ENCODE data around the gene PEX16. TPM values are rescaled to one million over a fixed set of nuclear protein-coding genes. Genes with fewer than 3 reads are reported as not detected.
A peak's percentile ranks its signal among the peaks of the same experiment; 100 is the strongest.
"Not testable (repeated sequence)": the region's sequence is repeated elsewhere in the genome, so short reads cannot be mapped to it uniquely, and the experiment has no call there.

The PEX16 gene
- polyA plus RNA-seq, 1 donor from 2014 or later: 73.5 TPM

DNA sequence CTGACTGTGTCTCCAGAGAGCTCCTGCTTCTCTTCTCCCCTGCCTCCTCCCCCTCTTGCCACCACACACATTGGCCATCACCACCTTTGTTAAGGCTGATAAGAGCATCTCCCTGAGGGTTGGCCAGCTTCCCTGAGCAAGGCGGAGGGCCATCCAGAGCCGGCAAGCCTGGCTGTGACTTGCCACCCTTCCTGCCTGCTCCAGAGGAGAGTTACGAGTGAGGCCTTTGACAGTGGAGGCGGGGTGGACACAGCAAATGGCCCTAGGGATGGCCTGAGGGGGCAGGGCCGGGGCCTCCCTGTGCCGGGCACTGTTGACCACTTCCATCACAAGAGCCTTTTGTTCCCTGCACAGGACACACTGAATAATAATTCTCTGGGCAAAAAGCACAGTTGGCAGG is 16.1 kb downstream of the PEX16 start:
- Mint-ChIP-seq H3K36me3 (no peaks in the 10 kb centered on the region), H3K4me1 (peaks cover 0 to 6% (median 4%) of the 10 kb centered on the region in 3 donors), H3K4me3 (peak overlapping the region in 1 of 4 donors; percentile 75), H3K27me3 (peaks cover 12% of the 10 kb centered on the region), H3K9me3 (no peaks in the 10 kb centered on the region), H3K27ac (peak overlapping the region in 2 of 3 donors; percentile 32 to 60)

DNA sequence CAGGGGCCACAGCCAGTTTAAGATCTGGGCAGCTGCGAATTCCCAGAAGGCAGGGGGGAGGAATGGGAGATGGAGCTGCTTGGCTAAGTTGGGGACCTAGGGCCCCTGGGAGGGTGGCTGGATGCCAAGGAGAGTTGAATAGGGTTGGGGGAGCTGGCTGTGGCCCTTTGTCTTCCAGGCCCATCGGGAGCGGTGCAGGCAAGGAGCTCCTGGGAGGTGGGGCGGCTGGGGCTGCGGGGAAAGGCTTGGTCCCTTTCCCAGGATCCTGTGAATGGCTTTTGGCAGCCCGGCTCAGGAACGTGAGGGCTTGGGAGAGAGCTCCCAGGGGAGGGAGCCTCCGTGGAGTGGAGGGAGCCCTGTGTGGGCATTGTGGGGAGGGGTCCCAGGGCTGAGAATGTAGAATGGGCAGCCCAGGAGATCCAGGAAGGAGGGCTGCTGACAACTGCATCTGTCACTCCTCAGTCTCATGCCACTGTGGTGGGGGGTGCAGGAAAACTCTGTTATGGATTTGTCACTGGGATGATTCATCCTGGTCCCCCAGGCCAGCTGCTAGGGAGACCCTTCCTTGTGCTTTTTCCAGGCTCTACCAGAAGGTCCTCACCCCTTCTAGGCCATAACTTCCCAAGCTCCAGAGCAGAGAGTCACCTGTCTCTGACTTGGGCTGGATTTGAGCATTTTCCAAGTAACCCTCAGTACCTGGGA is 16.6 kb downstream of the PEX16 start:
- Mint-ChIP-seq H3K4me3 (peak overlapping the region; percentile 65 to 82 (median 76)), H3K27me3 (peaks cover 15% of the 10 kb centered on the region), H3K4me1 (peaks cover 0 to 2% (median 2%) of the 10 kb centered on the region in 3 donors), H3K27ac (peak overlapping the region in 2 of 3 donors; percentile 32 to 60), H3K36me3 (no peaks in the 10 kb centered on the region), H3K9me3 (no peaks in the 10 kb centered on the region)

DNA sequence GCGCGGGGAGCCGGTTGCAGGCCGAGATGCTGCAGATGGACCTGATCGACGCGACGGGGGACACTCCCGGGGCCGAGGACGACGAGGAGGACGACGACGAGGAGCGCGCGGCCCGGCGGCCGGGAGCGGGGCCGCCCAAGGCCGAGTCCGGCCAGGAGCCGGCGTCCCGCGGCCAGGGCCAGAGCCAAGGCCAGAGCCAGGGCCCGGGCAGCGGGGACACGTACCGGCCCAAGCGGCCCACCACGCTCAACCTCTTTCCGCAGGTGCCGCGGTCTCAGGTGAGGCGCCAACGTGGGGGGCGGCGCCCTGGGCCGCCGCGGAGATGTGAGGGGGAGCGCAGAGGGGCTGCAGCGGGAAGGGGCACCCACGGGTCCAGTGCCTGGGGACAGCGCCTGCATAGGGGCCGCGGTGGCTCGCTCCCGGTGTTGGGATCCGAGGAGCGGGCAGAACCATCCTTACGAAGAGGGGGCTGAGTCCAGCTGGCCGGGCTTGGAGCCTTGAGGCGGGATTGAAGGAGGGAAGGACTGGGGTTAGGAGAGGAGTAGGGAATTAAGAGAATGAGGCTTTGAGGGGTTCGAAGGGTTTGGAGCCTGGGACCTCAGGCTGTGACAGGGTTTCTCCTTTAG is 17.4 kb downstream of the PEX16 start:
- H3K9me3 Mint-ChIP-seq, H3K4me1 Mint-ChIP-seq, H3K36me3 Mint-ChIP-seq: not testable (repeated sequence)
- Mint-ChIP-seq H3K27me3 (peaks cover 15% of the 10 kb centered on the region), H3K27ac (peak overlapping the region in 1 of 3 donors; percentile 32), H3K4me3 (peak overlapping the region; percentile 65 to 82 (median 76))

DNA sequence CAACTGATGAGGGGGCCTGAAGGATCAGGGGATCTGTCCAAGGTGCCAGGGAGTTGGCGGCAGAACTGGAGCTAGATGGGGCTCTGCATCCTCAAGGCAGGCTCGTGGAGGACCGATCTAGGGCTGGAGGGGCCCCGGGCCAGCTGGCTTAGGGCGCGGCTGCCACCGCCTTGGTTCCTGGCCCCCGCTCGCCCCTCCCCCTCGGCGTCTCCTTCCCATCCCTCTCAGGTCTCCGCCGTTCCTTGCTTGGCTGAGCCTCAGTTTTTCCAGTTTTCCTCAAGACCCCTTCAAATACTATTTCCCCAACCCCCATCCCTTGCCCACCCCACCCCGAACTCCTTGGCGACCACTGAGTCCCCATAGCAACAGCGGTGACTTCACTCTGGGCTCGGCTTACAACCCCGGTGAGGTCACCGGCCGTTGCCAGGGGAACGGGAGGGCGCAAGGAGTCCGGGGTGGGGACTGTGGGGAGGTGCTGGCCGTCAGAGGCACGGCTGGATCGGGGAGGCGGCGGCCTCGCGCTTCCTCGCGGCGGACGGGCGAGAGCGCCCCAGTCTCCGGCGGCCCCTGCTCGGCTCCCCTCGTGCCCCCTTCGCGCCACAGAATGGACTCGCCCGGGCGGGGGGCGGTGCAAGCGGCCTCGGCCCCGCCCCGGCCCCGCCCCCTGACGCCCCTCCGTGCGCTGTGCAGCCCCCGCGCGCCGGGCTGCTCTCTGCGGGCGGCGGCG is 18.1 kb downstream of the PEX16 start:
- no peaks in the 10 kb centered on the region for H3K9me3 Mint-ChIP-seq
- H3K4me3 Mint-ChIP-seq: peak overlapping the region; percentile 68 to 90 (median 72)
- H3K36me3 Mint-ChIP-seq: peaks cover 3% of the 10 kb centered on the region
- peaks cover 20% of the 10 kb centered on the region for H3K27me3 Mint-ChIP-seq
- H3K4me1 Mint-ChIP-seq: peaks cover 0 to 2% (median 2%) of the 10 kb centered on the region in 3 donors
- peak overlapping the region in 2 of 3 donors; percentile 19 to 56 for H3K27ac Mint-ChIP-seq

DNA sequence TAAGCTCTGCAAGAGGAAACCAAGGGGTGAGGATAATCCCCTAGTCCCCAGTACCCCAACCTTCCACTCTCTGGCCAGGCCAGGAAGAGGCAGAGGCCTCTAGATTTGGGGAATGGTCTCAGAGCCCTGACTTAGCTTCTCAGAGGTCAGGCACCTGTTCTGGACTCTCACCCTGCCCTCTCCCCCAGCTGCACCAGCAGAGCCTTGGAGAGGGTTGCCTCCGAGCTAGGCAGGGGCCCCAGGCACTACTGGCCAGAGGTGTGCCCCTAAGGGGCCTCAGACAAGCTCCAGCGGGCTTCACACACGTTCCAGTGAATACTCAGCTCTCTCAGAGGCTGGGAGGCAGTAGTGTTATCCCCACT is 18.6 kb downstream of the PEX16 start:
- H3K27ac Mint-ChIP-seq: peak overlapping the region in 2 of 3 donors; percentile 39 to 56
- peaks cover 25% of the 10 kb centered on the region for H3K27me3 Mint-ChIP-seq
- H3K9me3 Mint-ChIP-seq: no peaks in the 10 kb centered on the region
- H3K4me3 Mint-ChIP-seq: peak overlapping the region; percentile 68 to 90 (median 72)
- H3K4me1 Mint-ChIP-seq: peaks cover 0 to 2% (median 2%) of the 10 kb centered on the region in 3 donors
- H3K36me3 Mint-ChIP-seq: peaks cover 3% of the 10 kb centered on the region

DNA sequence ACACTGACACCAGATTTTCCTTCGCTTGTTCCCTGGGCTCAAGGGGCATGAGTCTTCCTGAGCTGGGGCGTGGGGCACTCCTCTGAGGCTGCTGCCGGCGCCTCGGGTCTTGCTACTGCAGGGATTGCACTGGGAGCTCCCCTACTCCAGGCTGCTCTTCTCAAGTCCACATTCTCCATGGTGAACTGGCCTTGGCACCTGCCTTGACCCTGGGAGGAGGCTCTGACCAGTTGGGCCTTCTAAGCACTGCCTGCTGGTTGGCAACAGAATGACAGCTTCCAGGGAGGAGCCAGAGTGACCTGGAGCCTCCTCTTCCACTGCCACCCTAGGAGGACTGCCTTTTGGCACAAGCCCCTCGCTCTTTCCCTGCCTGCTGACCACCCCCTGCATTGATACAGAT is 20.1 kb downstream of the PEX16 start:
- Mint-ChIP-seq H3K27me3 (peaks cover 28% of the 10 kb centered on the region), H3K9me3 (no peaks in the 10 kb centered on the region), H3K36me3 (peaks cover 3% of the 10 kb centered on the region), H3K27ac (no peak overlapping the region), H3K4me3 (peak overlapping the region in 1 of 4 donors; percentile 28), H3K4me1 (peaks cover 0 to 2% (median 2%) of the 10 kb centered on the region in 3 donors)

DNA sequence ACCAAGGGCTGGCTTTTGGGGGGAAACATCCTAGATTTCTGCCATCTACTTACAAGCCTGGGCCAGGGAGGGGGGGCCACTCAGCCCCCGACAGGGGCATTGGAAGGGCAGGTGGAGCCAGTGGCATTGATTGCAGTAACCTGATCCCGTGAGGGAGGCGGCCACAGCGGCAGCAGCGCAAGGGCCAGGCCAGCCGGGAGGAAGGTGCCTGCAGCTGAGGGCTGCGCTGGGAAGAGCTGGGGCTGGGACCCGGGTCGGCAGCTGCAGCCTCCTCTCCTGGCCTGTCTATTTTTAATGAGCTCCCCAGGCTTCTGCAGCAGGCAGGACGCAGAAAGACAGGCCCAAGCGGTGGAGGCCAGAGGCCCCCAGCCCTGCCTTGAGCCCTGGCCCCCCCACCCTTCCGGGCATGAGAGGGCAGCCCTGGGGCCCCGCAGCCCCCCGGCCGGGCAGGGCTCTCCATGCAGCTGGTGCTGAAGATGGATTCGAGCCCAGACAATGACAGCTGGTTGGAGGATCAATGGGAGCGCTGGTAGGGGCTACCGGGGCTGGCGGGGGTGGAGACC is 21.2 kb downstream of the PEX16 start:
- H3K9me3 Mint-ChIP-seq: no peaks in the 10 kb centered on the region
- H3K4me3 Mint-ChIP-seq: no peak overlapping the region
- peaks cover 27% of the 10 kb centered on the region for H3K27me3 Mint-ChIP-seq
- peaks cover 3% of the 10 kb centered on the region for H3K36me3 Mint-ChIP-seq
- peaks cover 0 to 2% (median 2%) of the 10 kb centered on the region in 3 donors for H3K4me1 Mint-ChIP-seq
- no peak overlapping the region for H3K27ac Mint-ChIP-seq

DNA sequence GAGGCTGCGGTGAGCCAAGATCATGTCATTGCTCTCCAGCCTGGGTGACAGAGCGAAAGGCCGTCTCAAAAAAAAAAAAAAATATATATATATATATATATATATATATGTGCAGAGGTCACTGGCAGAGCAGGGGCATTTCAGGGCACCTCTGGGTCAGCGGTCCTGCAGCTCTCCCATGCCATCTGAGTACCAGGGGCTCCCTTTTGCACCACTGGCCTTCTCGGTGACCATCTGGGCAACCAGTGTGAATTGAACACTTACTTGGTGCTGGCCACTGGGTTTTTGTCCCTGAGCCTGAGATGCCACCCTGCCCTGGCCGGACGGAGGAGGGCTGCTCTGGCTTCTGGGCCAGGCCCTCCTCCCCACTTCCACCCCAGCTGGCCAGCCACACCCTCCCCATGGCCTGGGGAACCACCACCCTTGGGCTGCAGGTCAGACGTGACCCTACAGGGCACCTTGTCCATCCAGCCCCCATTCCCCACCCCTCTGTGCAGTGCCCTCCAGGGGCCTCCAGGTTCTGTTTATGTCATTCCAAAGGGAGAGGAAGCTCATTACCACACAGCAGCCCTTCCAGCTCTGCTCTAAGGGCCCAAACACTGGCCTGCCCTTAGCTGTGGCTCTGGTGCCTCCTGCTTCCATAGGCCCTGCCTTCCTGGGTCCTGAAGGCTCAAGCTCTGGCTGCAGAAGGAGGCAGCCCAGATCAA is 22.0 kb downstream of the PEX16 start:
- H3K9me3 Mint-ChIP-seq: no peaks in the 10 kb centered on the region
- no peak overlapping the region for H3K4me3 Mint-ChIP-seq
- H3K27me3 Mint-ChIP-seq: peaks cover 25% of the 10 kb centered on the region
- peaks cover 3% of the 10 kb centered on the region for H3K36me3 Mint-ChIP-seq
- peaks cover 0 to 2% (median 2%) of the 10 kb centered on the region in 3 donors for H3K4me1 Mint-ChIP-seq
- no peak overlapping the region for H3K27ac Mint-ChIP-seq

DNA sequence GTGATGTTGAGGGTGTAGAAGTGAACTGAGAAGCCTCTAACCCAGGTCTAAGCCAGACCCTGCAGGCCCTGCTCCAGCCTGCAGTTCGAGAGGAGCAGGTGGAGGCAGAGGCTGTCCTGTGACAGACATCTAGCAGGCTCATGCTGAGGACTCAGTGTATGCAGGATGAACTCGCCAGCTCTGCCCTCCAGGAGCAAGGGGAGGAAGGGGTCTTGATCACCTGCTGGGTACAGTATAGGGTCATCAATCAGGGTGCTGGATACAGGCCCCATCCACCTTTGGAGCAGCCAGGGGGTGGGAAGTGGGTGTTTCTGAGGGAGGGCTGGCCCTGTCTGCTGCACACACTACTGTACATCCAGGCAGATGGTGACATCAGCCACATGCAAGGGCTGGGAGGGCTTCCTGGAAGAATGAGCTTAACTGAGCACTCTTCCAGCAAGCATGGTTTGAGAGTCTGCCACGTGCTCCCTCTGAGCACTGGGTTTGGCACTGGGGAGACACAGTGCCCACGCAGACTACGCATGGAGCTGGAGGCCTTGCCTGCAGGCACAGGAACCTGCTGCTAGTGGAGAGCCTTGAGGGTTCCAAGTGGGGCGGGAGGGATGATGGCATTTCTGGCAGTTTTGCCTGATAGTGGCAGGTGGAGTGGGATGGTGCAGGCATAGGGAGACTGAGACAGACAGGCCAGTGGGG is 23.0 kb downstream of the PEX16 start:
- peaks cover 23% of the 10 kb centered on the region for H3K27me3 Mint-ChIP-seq
- H3K27ac Mint-ChIP-seq: peak overlapping the region in 2 of 3 donors; percentile 50 to 51
- H3K36me3 Mint-ChIP-seq: peaks cover 3% of the 10 kb centered on the region
- no peaks in the 10 kb centered on the region for H3K9me3 Mint-ChIP-seq
- no peak overlapping the region for H3K4me3 Mint-ChIP-seq
- H3K4me1 Mint-ChIP-seq: peaks cover 0 to 2% (median 2%) of the 10 kb centered on the region in 3 donors

DNA sequence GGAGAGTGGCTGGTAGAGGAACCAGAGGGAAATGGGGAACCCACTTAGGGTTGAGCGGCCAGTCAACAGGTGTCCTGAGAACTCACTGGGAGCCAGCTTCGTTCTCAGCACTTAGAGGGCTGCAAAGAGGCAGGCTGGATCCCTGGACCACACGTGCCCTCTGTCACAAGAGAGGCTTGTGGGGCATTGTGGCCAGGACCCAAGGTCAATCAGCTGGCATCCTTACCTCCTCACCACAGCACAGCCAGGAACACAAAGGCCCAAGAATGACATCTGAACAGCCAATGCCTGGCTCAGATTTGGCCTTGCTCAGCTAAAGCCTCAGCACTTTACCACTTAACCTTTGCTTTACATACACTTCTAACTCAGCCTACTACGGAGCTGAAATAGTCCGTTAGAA is 24.8 kb downstream of the PEX16 start:
- Mint-ChIP-seq H3K4me1 (no peaks in the 10 kb centered on the region), H3K27me3 (peaks cover 21% of the 10 kb centered on the region)

DNA sequence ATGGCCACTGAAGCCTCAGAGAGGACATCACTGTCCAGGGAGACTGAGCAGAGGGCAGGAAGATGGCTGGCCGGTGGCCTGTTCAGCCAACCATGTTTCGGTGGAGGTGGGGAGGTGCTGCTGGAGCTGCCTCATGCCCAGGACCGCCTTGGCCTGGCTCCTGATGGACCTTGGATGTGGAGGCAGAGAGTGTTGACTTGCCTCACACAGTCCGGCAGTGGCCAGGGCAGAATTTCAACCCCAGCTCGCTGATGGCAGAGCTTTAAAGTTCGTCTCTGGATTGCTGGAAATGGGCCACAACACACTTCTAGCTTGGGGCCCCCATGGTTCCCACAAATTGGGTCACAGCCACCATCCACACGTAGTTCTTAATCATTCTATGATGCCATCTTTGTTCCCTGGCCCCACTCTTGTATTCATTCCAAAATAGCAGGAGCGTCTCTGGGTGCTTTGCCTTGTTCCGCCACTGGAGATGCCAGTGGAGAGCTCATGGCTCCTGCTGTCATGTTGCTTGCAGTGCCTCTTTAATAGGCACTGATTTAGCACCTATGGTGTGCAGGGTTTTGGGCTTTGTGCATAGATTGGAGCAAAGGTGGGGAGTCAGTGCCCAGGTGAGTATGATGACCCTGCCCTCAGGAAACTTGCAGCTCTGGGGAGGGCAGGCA is 26.7 kb downstream of the PEX16 start:
- Mint-ChIP-seq H3K4me1 (no peaks in the 10 kb centered on the region), H3K27me3 (peaks cover 15% of the 10 kb centered on the region), H3K36me3 (peaks cover 5% of the 10 kb centered on the region), H3K27ac (no peak overlapping the region), H3K4me3 (no peak overlapping the region), H3K9me3 (no peaks in the 10 kb centered on the region)

More for the DNA sequence above, 24.8 kb downstream of the PEX16 start:
- H3K4me3 Mint-ChIP-seq: no peak overlapping the region
- no peaks in the 10 kb centered on the region for H3K9me3 Mint-ChIP-seq
- H3K27ac Mint-ChIP-seq: no peak overlapping the region
- H3K36me3 Mint-ChIP-seq: peaks cover 5% of the 10 kb centered on the region

DNA sequence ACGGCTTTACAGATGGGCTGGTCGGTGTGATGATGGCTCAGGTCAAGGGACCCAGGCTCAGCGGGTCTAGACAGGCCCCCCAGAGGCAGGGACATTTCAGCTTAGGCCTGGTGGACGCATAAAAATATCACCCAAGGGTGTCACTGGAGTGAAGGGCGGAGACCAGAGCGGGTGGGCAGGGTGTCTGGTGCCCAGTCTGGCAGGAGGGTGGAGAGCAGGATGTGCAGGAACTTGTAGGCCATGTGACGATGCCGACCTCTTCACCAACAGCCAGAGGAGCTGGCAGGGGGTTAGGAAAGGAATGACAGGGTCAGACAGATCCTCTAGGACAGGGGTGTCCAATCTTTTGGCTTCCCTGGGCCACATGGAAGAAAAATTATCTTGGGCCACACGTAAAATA is 27.7 kb downstream of the PEX16 start:
- peaks cover 0 to 3% (median 0%) of the 10 kb centered on the region in 3 donors for H3K4me1 Mint-ChIP-seq
- peaks cover 3% of the 10 kb centered on the region for H3K36me3 Mint-ChIP-seq
- H3K9me3 Mint-ChIP-seq: no peaks in the 10 kb centered on the region
- H3K27me3 Mint-ChIP-seq: peaks cover 14% of the 10 kb centered on the region
- no peak overlapping the region for H3K4me3 Mint-ChIP-seq
- H3K27ac Mint-ChIP-seq: peak overlapping the region in 1 of 3 donors; percentile 27

DNA sequence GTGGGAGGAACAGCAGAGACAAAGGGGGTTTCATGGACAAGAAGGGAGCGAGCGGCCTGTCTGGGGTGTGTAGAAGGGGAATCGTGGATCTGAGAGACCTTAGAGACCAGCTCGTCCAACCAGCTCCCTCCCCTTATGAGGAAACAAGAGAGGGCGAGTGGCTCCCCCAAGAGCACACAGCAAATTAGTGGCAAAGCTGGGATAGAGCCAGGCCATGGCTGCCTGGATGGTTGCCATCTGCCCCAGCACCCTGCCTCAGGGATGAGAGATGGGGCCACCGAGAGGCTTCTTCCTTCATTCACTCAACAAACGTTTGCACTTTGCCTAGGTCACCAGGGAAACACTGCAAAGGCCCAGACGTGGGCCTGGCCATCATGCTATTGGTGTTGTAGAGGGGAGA is 28.1 kb downstream of the PEX16 start:
- Mint-ChIP-seq H3K27ac (peak overlapping the region in 1 of 3 donors; percentile 20), H3K9me3 (peaks cover 0 to 1% (median 0%) of the 10 kb centered on the region in 3 donors), H3K36me3 (peaks cover 1% of the 10 kb centered on the region), H3K4me3 (no peak overlapping the region), H3K4me1 (peaks cover 0 to 8% (median under 1%) of the 10 kb centered on the region in 3 donors), H3K27me3 (peaks cover 12% of the 10 kb centered on the region)

All from IgD-negative memory B cell (primary cell).